Measurements from ENCODE around the gene CSPG4. TPM values are rescaled to one million over a fixed set of nuclear protein-coding genes. Genes with fewer than 3 reads are reported as not detected.
"Not testable (repeated sequence)": the region's sequence is repeated elsewhere in the genome, so short reads cannot be mapped to it uniquely, and the experiment has no call there.

CSPG4 gene
- total RNA-seq, 1 donor from 2014 or later, result 5.4 TPM

DNA sequence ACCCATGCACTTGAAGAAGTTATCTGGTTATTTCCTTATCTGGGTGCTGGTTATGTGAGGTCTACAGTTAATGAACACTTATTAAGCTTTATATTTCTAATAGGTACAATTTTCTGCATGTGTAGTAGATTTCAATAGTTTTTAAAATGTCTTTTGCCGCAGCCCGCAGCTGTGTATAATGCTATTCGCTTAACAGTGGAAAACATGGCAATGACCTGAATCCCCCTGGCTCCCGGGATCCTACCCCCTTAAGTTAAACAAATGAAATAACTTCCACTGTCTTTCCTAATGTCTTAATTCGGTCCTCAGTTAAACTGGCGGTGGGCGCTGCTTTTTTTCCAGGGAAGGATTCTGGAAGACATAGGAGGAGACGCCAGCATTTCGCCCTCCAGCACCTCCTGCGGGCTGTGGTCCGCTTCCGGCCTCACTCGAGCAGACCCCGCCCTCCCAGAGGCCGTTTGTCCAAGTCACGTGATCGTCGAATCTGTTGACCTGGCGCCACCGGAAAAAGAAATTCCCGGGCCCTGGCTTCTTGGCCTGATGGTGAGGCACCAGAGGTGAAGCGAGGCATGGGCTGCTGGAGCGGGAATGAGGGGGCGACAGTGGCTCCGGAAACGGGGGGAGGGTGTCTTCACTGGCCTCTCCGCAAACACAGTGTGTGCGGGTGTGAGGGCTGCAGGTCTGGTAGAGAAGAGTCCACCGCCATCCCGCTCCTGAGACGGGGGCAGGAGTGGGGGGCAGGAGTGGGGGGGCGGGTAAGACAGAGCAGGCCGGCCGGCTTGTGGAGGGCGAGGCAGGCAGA lies 45.6 kb upstream of the CSPG4 start:
- peak overlapping the region; percentile 82 for H3K27ac Mint-ChIP-seq (ENCODE audit: unreplicated experiment)
- peak overlapping the region; percentile 89 for H3K4me3 Mint-ChIP-seq
- H3K4me1 Mint-ChIP-seq, result peaks cover 31% of the 10 kb centered on the region
- H3K9me3 Mint-ChIP-seq, result no peaks in the 10 kb centered on the region
- TF ChIP-seq, protein P1, sequence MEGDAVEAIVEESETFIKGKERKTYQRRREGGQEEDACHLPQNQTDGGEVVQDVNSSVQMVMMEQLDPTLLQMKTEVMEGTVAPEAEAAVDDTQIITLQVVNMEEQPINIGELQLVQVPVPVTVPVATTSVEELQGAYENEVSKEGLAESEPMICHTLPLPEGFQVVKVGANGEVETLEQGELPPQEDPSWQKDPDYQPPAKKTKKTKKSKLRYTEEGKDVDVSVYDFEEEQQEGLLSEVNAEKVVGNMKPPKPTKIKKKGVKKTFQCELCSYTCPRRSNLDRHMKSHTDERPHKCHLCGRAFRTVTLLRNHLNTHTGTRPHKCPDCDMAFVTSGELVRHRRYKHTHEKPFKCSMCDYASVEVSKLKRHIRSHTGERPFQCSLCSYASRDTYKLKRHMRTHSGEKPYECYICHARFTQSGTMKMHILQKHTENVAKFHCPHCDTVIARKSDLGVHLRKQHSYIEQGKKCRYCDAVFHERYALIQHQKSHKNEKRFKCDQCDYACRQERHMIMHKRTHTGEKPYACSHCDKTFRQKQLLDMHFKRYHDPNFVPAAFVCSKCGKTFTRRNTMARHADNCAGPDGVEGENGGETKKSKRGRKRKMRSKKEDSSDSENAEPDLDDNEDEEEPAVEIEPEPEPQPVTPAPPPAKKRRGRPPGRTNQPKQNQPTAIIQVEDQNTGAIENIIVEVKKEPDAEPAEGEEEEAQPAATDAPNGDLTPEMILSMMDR (conservative IDR thresholded peaks at IDR 0.05), result peak; percentile 35
- no peaks in the 10 kb centered on the region for H3K27me3 Mint-ChIP-seq (ENCODE audit: low read depth)
- H3K36me3 Mint-ChIP-seq (ENCODE audit: low read depth), result no peaks in the 10 kb centered on the region
- DNase-seq (ENCODE audit: low read depth, low spot score), result peak; percentile 76

DNA sequence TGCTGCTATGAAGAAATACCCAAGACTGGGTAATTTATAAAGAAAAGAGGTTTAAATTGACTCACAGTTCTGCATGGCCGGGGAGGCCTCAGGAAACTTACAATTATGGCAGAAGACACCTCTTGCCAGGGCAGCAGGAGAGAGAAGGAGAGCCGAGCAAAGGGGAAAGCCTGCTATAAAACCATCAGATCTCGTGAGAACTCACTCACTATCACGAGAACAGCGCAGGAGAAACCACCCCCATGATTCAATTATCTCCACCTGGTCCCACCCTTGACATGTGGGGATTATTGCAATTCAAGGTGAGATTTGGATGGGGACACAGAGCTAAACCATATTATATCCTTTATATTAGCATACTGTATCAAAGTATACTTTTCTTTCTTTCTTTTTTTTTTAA lies 42.2 kb upstream of the CSPG4 start:
- not testable (repeated sequence) for DNase-seq (ENCODE audit: low read depth, low spot score); H3K4me3 Mint-ChIP-seq; H3K27me3 Mint-ChIP-seq (ENCODE audit: low read depth); H3K36me3 Mint-ChIP-seq (ENCODE audit: low read depth); H3K27ac Mint-ChIP-seq (ENCODE audit: unreplicated experiment); H3K9me3 Mint-ChIP-seq
- H3K4me1 Mint-ChIP-seq, result peaks cover 22% of the 10 kb centered on the region

DNA sequence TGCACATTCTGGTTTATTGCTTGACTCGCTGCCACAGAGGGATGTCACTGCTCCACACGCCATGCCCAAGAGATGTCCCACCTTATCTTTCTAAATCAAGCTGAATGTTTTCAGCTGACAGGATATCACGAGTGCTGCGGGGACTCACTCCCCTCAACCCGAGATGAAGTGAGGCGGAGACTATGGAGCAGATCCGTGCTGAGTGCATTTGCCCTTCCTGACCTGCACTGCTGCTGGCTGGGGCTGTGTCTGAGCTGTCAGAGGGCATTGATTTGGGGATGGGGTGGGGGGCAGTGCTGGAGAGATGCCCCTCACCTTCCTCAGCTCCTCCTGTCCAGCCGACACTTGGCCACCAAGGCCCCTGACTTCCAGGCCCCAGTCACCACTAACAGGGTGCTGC lies 40.5 kb upstream of the CSPG4 start:
- no peak for DNase-seq (ENCODE audit: low read depth, low spot score)
- H3K4me1 Mint-ChIP-seq, result peaks cover 7% of the 10 kb centered on the region
- no peaks in the 10 kb centered on the region for H3K36me3 Mint-ChIP-seq (ENCODE audit: low read depth)
- H3K27ac Mint-ChIP-seq (ENCODE audit: unreplicated experiment), result no peak overlapping the region
- TF ChIP-seq, protein P1 (conservative IDR thresholded peaks at IDR 0.05), result no peak
- no peak overlapping the region for H3K4me3 Mint-ChIP-seq
- no peaks in the 10 kb centered on the region for H3K9me3 Mint-ChIP-seq
- no peaks in the 10 kb centered on the region for H3K27me3 Mint-ChIP-seq (ENCODE audit: low read depth)

DNA sequence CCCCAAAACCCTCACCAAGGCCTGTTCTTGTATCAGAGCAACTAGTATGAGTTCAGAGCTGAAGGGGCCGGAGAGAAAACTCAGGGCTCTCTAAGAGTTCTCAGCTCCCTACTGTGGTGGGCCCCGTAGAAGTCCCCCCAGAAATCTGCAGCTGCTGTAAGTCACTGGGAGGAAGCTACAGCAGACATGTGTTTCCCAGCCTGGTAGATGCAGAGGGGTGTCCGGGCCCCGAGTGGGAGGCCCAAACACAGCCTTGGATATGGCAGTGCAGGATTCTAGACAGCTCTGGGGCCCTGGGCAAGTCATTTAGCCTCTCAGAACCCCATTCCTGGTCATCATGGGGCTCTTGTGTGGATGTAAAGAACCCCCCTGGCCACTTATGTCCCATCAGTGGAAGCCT lies 39.2 kb upstream of the CSPG4 start:
- TF ChIP-seq, protein P1 (conservative IDR thresholded peaks at IDR 0.05), result no peak
- DNase-seq (ENCODE audit: low read depth, low spot score), result no peak
- H3K27me3 Mint-ChIP-seq (ENCODE audit: low read depth), result no peaks in the 10 kb centered on the region
- H3K4me1 Mint-ChIP-seq, result no peaks in the 10 kb centered on the region
- no peak overlapping the region for H3K27ac Mint-ChIP-seq (ENCODE audit: unreplicated experiment)
- no peak overlapping the region for H3K4me3 Mint-ChIP-seq
- H3K36me3 Mint-ChIP-seq (ENCODE audit: low read depth), result no peaks in the 10 kb centered on the region
- no peaks in the 10 kb centered on the region for H3K9me3 Mint-ChIP-seq

DNA sequence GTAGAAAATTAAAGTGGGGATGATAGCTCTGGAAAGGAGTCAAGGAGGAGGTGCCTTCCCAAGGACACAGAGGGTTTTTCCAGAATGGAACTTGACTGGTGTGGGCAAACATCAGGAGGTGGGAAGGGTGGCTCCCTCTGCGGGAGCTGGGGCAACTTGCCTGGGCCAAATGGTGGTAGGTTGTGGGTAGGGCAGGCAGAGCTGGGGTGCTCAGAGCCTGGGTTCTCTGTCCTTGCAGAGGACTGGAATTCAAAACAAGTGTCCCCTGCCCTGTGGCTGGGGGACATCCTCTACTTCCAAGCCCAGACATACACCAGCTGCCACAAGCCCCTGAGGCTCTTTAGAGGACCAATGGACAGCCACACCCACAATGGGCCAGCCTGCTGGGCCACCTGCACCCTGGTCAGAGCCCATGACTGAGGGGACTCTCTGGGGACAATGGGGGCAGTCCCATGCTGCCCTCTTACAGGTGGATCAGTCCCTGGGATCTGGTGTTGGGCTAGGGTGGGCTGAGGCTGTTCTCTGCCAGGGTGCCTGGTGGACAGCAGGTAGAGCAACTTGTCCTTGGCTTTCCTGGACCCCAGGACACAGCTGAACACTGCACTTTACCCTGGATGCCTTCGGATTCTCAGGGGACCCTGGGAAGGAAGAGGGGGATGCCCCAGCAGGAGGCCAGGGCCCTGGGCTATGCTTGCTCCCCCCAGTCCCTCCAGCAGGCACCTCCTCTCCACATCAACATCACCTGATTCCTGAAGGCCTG lies 38.6 kb upstream of the CSPG4 start:
- Mint-ChIP-seq H3K4me1 (no peaks in the 10 kb centered on the region), H3K27ac (ENCODE audit: unreplicated experiment) (no peak overlapping the region), H3K27me3 (ENCODE audit: low read depth) (no peaks in the 10 kb centered on the region), H3K36me3 (ENCODE audit: low read depth) (no peaks in the 10 kb centered on the region), H3K4me3 (no peak overlapping the region), H3K9me3 (no peaks in the 10 kb centered on the region)
- no peak for DNase-seq (ENCODE audit: low read depth, low spot score)
- TF ChIP-seq, protein P1 (conservative IDR thresholded peaks at IDR 0.05), result no peak

All from neural crest cell (in vitro differentiated cells).